Cardiac septum (tissue), 1 donor: Measurements from ENCODE around the gene SSBP4. TPM values are rescaled to one million over a fixed set of nuclear protein-coding genes. Genes with fewer than 3 reads are reported as not detected.
"Not testable (repeated sequence)": the region's sequence is repeated elsewhere in the genome, so short reads cannot be mapped to it uniquely, and the experiment has no call there.

Source experiments
- DNase-seq: peaks from one replicate; pipeline ENCODE4 v3.0.0-alpha.2; 2020; ENCODE audit warnings: low spot score
- intact Hi-C: fragments of 100-400 bp; cut with DNase I; formaldehyde crosslinking; loops from one replicate; pipeline ENCODE4 v1.14.0; 2022
- long read RNA-seq: library from polyadenylated mRNA; unstranded; transcript quantifications from one replicate; pipeline ENCODE4 v2.0.0, GENCODE V29; 2021
- total RNA-seq: library from RNA; stranded (reverse); fragmentation: NEBNext Ultra II Directional; extraction: Animal tissue kit (Norgen Biotek cat#: 25700); gene quantifications from one replicate; pipeline ENCODE4 v1.2.1, GENCODE V29; 2021
- donor health status: DM: no; HTN: no; CAD: no.

SSBP4 gene
- 47.4 TPM for total RNA-seq
- long read RNA-seq, transcript SSBP4-201 (18 exons, 1,768 nt): minor isoform, 6 of 114 reads
- long read RNA-seq, transcript SSBP4-202 (17 exons, 1,721 nt): major isoform, 35 of 114 reads
- long read RNA-seq, partial matches to known transcripts: 10 of 114 reads
- long read RNA-seq, other reads (novel, unspliced or antisense): 63 of 114 reads

DNA sequence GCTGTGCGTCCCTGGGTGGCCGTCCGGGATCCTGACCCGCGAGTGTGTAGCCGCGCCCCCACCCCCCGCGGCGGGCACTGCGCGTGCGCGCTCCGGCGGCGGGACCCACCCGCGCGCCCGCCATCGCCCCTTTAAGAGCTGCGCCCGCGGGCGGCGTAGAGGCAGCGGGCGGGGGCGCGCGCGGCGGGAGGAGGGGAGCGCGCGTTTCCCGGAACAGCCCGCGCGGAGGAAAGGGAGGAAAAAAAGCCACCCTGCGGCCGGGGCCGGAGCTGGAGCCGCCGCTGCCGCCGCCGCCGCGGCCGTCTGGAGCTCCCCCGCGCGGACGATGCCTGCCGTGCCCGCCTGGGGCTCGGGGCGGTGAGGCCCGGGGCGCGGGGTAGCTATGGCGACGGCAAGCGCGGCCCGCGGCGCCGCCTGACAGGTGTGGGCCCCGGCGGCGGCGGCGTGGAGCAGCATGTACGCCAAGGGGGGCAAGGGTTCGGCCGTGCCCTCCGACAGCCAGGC, at the start of gene SSBP4:
SSBP4 (plus strand) TSS at position 204 of the 504 bp plus-strand sequence; CDS start at position 455, 251 bp downstream.
- DNase-seq: no peak
- intact Hi-C loops: loop anchor here (5.0 to 10.0 kb wide), 3 partner anchors 42 to 214 kb away; partner anchors contain the start of gene RAB3A

DNA sequence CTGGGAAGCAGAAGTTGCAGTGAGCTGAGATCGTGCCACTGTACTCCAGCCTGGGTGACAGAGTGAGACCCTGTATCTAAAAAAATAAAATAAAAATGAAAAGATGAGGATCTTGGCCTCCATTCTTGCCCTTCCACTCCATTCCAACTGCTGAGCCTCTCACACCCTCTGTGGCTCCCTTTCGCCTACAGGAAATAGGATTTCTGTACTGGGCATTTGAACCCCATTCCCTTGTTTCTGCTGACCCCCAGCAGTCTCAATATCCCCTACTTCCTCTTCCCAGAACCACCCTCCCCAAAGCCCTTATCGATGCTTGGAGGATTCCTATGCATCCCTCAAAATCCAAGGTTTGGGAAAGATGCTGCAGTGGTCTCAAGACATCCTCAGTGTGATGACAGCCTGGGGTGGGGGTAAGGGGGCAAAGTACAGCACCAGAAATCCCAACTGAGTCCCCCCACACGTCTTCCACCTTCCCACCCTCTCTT, 45.7 kb upstream of the SSBP4 start:
- no peak for DNase-seq
- intact Hi-C loops: no loop called here

DNA sequence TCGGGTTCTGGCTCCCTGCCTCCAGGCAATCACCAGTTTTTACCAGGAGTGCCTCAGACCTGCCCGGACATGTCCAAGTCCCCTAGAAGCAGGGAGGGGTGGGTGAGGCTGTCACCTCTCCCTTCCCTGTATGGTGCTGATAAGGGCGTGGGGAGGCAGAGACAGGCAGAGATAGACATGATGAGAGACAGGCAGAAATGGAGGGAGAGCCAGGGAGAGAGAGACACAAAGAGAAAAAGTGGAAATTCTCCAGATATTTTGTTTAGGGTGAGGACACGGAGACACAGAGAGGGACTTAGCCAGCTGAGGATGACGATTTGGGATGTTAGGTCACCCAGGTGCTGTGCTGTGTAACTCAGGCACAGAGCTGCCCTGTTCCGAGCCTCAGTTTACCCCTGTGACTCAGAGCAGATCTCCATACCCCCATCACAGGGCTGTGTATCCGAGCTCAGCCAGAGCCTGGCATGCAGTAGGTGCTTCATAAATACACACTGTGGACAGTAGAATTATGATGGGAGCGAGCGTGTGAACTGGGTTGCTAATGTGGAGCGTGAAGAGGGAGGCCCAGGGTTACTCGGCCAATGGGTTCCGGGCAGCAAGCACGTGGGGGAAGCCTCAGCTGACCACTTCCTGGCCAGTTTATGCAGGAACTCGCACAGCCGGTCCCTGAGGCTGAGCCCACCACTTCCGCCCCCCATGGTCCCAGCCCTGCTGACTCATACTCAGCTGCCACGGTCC, 45.1 kb upstream of the SSBP4 start:
- intact Hi-C loops: no loop called here
- DNase-seq: peak; percentile 96

DNA sequence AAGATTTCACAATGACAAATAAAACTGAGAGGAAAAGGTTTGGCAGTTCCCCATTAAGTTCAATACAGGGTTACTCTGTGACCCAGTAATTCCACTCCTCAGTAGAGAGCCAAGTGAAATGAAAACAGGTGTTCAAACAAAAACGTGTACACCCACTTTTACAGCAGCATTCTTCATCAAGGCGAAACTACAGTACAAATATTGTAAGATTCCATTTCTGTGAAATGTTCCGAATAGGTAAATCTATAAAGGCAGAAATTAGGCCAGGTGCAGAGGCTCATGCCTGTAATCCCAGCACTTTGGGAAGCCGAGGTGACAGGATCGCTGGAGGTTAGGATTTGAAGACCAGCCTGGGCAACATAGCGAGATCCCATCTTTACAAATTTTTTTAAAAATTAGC, 42.2 kb upstream of the SSBP4 start:
- intact Hi-C loops: loop anchor here (5.0 kb wide), 1 partner anchor 40 kb away; the partner anchor contains the start of gene SSBP4
- no peak for DNase-seq

DNA sequence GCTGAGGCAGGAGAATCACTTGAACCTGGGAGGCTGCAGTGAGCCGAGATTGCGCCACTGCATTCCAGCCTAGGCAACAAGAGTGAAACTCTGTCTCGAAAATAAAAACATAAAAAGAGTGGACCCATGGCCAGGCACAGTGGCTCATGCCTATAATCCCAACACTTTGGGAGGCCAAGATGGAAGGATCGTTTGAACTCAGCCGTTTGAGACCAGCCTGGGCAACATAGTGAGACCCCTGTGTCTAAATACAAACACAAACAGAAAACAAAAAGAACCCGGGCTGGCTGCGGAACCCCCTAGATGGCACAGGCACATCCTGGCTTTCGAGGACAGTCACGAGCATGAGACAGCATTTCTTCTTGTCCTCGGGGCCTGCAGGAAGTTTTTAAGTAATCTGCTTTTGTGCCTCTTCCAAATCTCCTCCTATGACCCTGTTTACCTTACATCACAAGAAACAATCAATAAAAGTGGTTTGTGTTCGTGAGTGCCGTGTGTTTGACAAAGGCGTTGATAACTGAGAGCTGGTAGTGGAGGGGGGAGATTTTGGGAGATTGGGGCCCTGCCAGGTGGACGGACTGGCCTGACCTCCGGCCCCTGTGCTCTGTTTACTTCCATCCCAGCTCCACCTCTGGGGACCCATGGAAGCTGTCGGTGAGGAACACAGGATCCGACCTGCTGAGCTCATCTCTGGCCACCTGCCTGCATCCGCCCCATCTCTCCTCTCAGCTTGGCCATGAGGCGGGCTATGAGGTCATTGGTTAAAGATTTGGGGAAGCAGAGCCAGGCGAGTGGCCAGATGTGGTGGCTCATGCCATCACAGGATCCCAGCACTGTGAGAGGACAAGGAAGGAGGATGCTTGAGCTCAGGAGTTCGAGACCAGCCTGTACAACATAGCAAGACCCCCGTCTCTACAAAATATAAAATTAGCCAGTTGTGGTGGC, 39.1 kb upstream of the SSBP4 start:
- intact Hi-C loops: loop anchor here (5.0 kb wide), 1 partner anchor 37 kb away; the partner anchor contains the start of gene SSBP4
- peak; percentile 90 for DNase-seq

DNA sequence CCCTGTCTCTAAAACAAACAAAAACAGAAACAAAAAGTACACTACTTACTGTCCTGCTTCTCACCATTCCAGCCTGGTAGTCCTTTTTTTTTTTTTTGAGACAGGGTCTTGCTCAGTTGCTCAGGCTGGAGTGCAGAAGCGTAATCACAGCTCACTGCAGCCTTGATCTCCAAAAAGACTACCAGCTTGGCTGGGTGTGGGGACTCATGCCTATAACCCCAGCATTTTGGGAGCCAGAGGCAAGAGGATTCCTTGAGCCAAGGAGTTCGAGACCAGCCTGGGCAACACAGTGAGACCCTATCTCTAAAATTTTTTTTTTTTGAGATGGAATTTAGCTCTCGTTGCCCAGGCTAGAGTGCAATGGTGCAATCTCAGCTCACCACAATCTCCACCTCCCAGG, 38.4 kb upstream of the SSBP4 start:
- intact Hi-C loops: no loop called here
- DNase-seq: no peak

DNA sequence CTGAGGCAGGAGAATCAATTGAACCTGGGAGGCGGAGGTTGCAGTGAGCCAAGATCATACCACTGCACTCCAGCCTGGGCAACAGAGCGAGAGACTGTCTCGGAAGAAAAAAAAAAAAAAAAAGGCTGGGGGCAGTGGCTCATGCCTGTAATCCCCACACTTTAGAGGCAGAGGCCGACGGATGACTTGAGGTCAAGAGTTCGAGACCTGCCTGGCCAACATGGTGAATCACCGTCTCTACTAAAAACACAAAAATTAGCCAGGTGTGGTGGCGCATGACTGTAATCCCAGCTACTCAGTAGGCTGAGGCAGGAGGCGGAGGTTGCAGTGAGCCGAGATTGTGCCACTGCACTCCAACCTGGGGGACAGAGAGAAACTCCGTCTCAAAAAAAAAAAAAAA, 35.6 kb upstream of the SSBP4 start:
- intact Hi-C loops, DNase-seq: not testable (repeated sequence)

DNA sequence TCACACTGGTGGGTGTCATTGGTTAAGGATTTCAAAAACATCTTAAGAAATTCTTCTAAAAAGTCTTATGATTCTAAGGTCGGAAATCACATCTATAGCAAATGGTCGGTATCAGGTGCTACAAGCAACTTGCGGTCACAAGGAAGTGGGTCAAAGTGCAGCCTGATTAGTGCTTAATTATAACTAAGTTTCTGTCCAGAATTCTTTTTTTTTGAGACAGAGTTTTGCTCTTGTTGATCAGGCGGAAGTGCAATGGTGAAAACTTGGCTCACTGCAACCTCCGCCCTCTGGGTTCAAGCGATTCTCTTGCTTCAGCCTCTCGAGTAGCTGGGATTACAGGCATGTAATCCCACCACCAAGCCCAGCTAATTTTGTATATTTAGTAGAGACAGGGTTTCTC, 34.4 kb upstream of the SSBP4 start:
- intact Hi-C loops: no loop called here
- DNase-seq: no peak

DNA sequence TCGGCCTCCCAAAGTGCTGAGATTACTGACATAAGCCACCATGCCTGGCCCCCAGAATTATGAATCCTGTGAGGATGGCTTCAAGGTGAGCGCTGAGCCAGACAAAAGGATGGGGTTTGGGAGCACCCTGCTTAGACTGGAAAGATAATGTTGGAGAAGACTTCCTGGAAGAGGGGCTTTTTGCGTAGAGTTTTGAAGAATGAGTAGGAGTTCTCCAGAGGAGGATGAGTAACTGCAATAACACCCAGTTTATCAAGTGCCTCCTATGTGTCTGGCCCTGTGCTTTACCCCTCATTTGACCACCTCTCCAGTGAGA, 33.9 kb upstream of the SSBP4 start:
- intact Hi-C loops: no loop called here
- no peak for DNase-seq

DNA sequence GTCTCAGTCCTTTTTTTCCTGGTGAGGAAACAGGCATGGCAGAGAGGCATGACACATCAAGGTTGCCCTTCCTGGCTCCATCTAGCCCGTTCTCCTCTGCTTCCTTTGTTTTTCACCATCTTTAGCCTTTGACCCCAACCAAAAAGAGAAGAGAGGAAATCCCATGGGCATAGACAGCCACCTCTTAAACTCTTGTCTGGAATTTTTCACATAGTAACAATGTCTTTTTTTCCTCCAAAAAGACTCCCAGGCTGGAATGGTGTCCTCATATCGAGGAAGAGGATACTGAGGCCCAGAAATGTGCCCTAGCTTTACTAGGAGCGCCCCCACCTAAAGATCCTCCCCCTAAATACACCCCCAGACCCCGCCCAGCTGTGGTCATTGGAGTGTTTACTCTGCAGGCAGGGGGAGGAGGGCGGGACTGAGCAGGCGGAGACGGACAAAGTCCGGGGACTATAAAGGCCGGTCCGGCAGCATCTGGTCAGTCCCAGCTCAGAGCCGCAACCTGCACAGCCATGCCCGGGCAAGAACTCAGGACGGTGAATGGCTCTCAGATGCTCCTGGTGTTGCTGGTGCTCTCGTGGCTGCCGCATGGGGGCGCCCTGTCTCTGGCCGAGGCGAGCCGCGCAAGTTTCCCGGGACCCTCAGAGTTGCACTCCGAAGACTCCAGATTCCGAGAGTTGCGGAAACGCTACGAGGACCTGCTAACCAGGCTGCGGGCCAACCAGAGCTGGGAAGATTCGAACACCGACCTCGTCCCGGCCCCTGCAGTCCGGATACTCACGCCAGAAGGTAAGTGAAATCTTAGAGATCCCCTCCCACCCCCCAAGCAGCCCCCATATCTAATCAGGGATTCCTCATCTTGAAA, 33.3 kb upstream of the SSBP4 start, which contains the start of gene GDF15:
GDF15 (plus strand) TSS at position 484 of the 868 bp plus-strand sequence; CDS start at position 516, 32 bp downstream.
- intact Hi-C loops: no loop called here
- peak; percentile 79 for DNase-seq

DNA sequence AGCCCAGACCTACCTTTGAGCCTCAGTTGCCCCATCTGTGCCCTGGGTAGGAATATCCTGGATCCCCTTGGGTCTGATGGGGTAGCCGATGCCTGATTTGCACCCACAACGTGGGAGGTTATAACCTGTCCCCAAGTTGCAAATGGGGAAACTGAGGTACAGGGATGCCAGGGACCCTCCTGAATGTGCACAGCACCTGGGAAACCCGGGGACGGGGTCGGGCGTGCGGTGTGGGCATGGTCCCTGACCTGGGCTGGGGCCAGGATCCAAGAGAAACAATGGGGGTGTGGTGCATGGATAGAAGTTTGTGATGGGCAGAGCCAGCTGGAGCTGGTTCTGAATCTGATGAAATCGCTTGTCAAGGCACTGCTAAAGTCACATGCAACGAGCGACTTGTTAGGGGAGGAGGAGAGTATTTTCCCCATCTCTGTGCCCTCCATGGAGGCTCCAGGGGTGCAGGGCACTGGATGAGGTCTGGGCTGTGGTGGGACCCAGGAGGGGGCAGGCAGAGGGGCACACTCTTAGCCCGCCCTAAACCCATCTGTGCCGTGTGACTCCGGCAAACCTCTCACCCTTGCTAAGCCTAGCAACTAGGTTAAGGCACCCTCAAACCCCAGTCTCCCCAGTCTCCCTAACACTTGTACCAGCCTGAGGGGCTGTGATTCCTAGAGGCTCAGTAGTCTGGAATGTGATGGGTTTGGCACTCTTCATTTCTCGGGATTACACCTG, 32.5 kb upstream of the SSBP4 start:
- DNase-seq: no peak
- intact Hi-C loops: no loop called here

DNA sequence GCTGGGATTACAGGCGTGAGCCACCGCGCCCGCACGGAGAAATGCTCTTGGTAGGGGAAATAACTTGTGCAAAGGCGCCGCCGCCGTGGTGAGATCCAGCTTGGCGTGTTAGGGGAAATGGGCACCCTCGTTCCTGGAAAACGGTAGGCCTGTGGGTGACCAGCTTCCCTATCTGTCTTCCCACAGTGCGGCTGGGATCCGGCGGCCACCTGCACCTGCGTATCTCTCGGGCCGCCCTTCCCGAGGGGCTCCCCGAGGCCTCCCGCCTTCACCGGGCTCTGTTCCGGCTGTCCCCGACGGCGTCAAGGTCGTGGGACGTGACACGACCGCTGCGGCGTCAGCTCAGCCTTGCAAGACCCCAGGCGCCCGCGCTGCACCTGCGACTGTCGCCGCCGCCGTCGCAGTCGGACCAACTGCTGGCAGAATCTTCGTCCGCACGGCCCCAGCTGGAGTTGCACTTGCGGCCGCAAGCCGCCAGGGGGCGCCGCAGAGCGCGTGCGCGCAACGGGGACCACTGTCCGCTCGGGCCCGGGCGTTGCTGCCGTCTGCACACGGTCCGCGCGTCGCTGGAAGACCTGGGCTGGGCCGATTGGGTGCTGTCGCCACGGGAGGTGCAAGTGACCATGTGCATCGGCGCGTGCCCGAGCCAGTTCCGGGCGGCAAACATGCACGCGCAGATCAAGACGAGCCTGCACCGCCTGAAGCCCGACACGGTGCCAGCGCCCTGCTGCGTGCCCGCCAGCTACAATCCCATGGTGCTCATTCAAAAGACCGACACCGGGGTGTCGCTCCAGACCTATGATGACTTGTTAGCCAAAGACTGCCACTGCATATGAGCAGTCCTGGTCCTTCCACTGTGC, 30.9 kb upstream of the SSBP4 start:
- intact Hi-C loops: no loop called here
- DNase-seq: peak; percentile 95

DNA sequence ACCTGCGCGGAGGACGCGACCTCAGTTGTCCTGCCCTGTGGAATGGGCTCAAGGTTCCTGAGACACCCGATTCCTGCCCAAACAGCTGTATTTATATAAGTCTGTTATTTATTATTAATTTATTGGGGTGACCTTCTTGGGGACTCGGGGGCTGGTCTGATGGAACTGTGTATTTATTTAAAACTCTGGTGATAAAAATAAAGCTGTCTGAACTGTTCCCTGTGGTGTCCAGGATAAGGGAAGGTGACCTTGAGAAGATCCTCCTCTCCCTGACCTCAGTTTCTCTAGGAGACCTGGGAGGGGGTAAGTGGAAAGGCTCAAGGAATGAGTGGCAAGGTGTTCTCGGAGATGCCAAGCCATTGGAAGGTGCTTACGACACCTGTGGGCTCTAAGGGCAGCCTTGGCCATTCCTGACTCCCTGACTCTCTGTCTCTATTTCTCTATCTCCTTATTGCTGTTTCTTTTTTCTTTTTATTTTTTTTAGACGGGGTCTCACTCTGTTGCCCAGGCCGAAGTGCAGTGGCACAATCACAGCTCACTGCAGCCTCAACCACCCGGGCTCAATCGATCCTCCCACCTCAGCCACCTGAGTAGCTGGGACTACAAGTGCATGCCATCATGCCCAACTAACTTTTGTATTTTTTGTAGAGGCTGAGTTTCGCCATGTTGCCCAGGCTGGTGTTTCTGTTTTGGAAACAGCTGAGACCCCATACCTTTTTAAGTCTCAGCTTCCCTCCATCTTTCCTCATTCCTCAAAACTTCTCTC, 30.1 kb upstream of the SSBP4 start:
- intact Hi-C loops: no loop called here
- DNase-seq: no peak

DNA sequence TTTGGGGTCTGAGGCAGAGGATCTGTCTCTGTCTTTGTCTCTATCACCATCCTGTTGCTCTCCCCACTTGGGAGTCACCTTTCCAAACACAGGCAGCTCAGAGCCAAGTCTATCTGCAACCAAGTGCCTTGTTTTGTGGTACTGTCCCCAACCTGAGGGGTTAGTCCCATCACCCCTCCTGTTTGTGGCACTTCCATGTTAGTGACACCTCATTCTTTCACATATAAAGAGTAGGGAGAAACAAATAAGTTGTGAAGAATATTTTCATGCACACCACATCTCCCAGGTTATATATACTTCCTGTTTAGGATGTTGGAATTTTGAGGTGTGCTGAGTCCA, 29.5 kb upstream of the SSBP4 start:
- intact Hi-C loops: no loop called here
- DNase-seq: no peak

DNA sequence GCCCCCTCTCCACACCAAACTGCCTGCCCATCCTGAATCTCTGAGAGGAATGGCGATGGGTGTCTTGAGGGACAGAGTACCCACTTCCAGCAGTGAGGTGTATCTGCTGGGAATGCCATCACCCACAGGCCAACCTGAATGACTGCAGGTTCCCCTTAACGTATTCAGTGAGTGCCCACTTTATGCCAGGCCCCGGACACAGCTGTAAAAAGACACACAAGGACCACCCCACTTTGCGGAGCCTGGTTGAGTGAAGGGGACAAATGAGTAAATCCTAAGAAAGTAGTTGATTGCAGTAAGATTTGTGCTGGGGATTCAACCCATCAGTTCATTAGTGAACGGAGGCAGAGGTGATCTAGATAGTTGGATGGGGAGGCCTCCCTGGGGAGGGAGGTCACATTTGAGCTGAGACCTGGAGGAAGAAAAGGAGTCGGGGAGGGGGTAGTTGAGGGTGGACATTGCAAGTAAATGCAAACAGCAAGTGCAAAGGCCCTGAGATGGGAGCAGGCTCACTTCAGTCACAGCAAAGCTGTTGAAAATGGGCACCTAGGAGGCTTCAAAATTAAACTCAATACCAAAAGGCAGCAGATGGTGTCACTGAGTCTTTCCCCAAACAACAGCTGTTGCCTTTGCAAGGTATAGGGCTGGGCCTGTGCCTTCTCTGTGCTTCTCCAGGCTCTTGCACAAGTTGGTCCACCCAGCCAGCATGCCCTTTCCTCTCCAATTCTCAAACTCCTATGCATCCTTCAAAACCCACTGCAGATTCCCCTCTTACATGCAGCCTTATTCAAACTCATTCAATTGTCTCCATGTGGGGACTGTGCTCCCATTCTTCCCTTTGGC, 28.9 kb upstream of the SSBP4 start:
- DNase-seq: no peak
- intact Hi-C loops: no loop called here
